GM10847 (cell line): ENCODE measurements around the gene ZZZ3.

Experiments used
- POLR2A ChIP-seq: IDR thresholded peaks from 2 replicates; pipeline ENCODE4 v1.6.1; 2011; ENCODE audit not compliant: insufficient read length; ENCODE audit errors: extremely low read depth

Gene ZZZ3

GRCh38 chr1:77678660-77679610, 3.5 kb downstream of the ZZZ3 start:
- no peak for TF ChIP-seq POLR2A

GRCh38 chr1:77673716-77674355, 8.6 kb downstream of the ZZZ3 start:
- no peak for TF ChIP-seq POLR2A

- no peak for TF ChIP-seq POLR2A
Observed at GRCh38 chr1:77673030-77673429, 9.4 kb downstream of the ZZZ3 start.

- no peak for TF ChIP-seq POLR2A
Observed at GRCh38 chr1:77672374-77672773, 10.1 kb downstream of the ZZZ3 start.

GRCh38 chr1:77671836-77672235, 10.6 kb downstream of the ZZZ3 start:
- no peak for TF ChIP-seq POLR2A

GRCh38 chr1:77670330-77670729, 12.1 kb downstream of the ZZZ3 start:
- no peak for TF ChIP-seq POLR2A

- TF ChIP-seq POLR2A, result no peak
Observed at GRCh38 chr1:77668924-77669449, 13.5 kb downstream of the ZZZ3 start.

- no peak for TF ChIP-seq POLR2A
Observed at GRCh38 chr1:77664939-77665516, 17.4 kb downstream of the ZZZ3 start.

GRCh38 chr1:77661696-77662095, 20.8 kb downstream of the ZZZ3 start:
- TF ChIP-seq POLR2A, result no peak

- TF ChIP-seq POLR2A, result no peak
Observed at GRCh38 chr1:77659879-77660593, 22.4 kb downstream of the ZZZ3 start.

- no peak for TF ChIP-seq POLR2A
Observed at GRCh38 chr1:77658271-77658670, 24.2 kb downstream of the ZZZ3 start.

- TF ChIP-seq POLR2A, result no peak
Observed at GRCh38 chr1:77655431-77655974, 27.0 kb downstream of the ZZZ3 start.

GRCh38 chr1:77652970-77653516, 29.4 kb downstream of the ZZZ3 start:
- no peak for TF ChIP-seq POLR2A

GRCh38 chr1:77652268-77652667, 30.2 kb downstream of the ZZZ3 start:
- TF ChIP-seq POLR2A, result no peak
